Endothelial cell (in vitro differentiated cells): ENCODE measurements around the gene SHISA9. TPM values are rescaled to one million over a fixed set of nuclear protein-coding genes. Genes with fewer than 3 reads are reported as not detected.

ENCODE experiments used
- DNase-seq: peaks from one replicate; pipeline ENCODE4 v3.0.0; 2021; ENCODE audit warnings: low spot score
- H3K27ac Mint-ChIP-seq: one replicate; pipeline ENCODE4 v1.8.0; 2021; ENCODE audit warnings: mixed read lengths, inconsistent platforms; ENCODE audit not compliant: unreplicated experiment
- H3K27me3 Mint-ChIP-seq: one replicate; pipeline ENCODE4 v1.8.0; 2021; ENCODE audit warnings: mild to moderate bottlenecking, moderate library complexity, mixed read lengths, inconsistent platforms; ENCODE audit not compliant: unreplicated experiment
- H3K36me3 Mint-ChIP-seq: one replicate; pipeline ENCODE4 v1.8.0; 2021; ENCODE audit warnings: mild to moderate bottlenecking, low read depth, mixed read lengths, inconsistent platforms; ENCODE audit not compliant: unreplicated experiment
- H3K4me1 Mint-ChIP-seq: one replicate; pipeline ENCODE4 v1.8.0; 2021; ENCODE audit warnings: mild to moderate bottlenecking, mixed read lengths, inconsistent platforms; ENCODE audit not compliant: unreplicated experiment
- H3K4me3 Mint-ChIP-seq: one replicate; pipeline ENCODE4 v1.8.0; 2021; ENCODE audit warnings: mild to moderate bottlenecking, mixed read lengths, inconsistent platforms; ENCODE audit not compliant: unreplicated experiment
- H3K9me3 Mint-ChIP-seq: one replicate; pipeline ENCODE4 v1.8.0; 2021; ENCODE audit warnings: mixed read lengths, inconsistent platforms; ENCODE audit not compliant: unreplicated experiment
- CTCF ChIP-seq: fragments of 200-600 bp; sonication (generic); IDR thresholded peaks from one replicate; pipeline ENCODE4 v1.5.0; 2021; ENCODE audit warnings: antibody characterized with exemption; ENCODE audit not compliant: unreplicated experiment
- total RNA-seq: library from RNA; stranded (reverse); fragmentation: NEBNext Ultra II Directional; extraction: Animal tissue kit (Norgen Biotek cat#: 25700); gene quantifications from one replicate; pipeline ENCODE4 v1.2.1, GENCODE V29; 2021; ENCODE audit not compliant: unreplicated experiment

SHISA9 gene
- total RNA-seq, 1 donor from 2014 or later: 0.49 TPM

- TF ChIP-seq CTCF: no peak
- Mint-ChIP-seq H3K27me3 (peaks cover 4% of the 10 kb centered on the region), H3K4me1 (no peaks in the 10 kb centered on the region), H3K36me3 (no peaks in the 10 kb centered on the region), H3K27ac (no peak overlapping the region), H3K4me3 (no peak overlapping the region), H3K9me3 (no peaks in the 10 kb centered on the region)
- no peak for DNase-seq
Observed at GRCh38 chr16:13070268-13070667, 168.9 kb downstream of the SHISA9 start.

GRCh38 chr16:13076878-13077277 is 175.5 kb downstream of the SHISA9 start:
- H3K27me3 Mint-ChIP-seq: no peaks in the 10 kb centered on the region
- no peaks in the 10 kb centered on the region for H3K4me1 Mint-ChIP-seq
- no peaks in the 10 kb centered on the region for H3K9me3 Mint-ChIP-seq
- H3K36me3 Mint-ChIP-seq: no peaks in the 10 kb centered on the region
- no peak overlapping the region for H3K4me3 Mint-ChIP-seq
- H3K27ac Mint-ChIP-seq: no peak overlapping the region
- TF ChIP-seq CTCF: no peak
- no peak for DNase-seq

- Mint-ChIP-seq H3K4me3 (no peak overlapping the region), H3K36me3 (no peaks in the 10 kb centered on the region), H3K4me1 (no peaks in the 10 kb centered on the region), H3K27me3 (no peaks in the 10 kb centered on the region), H3K27ac (no peak overlapping the region), H3K9me3 (no peaks in the 10 kb centered on the region)
- no peak for TF ChIP-seq CTCF
- no peak for DNase-seq
Observed at GRCh38 chr16:13077816-13078215, 176.4 kb downstream of the SHISA9 start.

- Mint-ChIP-seq H3K36me3 (no peaks in the 10 kb centered on the region), H3K27ac (no peak overlapping the region), H3K4me1 (no peaks in the 10 kb centered on the region), H3K4me3 (no peak overlapping the region), H3K9me3 (no peaks in the 10 kb centered on the region), H3K27me3 (peaks cover 3% of the 10 kb centered on the region)
- TF ChIP-seq CTCF: no peak
- no peak for DNase-seq
Observed at GRCh38 chr16:13080531-13080930, 179.1 kb downstream of the SHISA9 start.

- no peaks in the 10 kb centered on the region for H3K9me3 Mint-ChIP-seq
- no peaks in the 10 kb centered on the region for H3K4me1 Mint-ChIP-seq
- H3K36me3 Mint-ChIP-seq: no peaks in the 10 kb centered on the region
- H3K27me3 Mint-ChIP-seq: peaks cover 3% of the 10 kb centered on the region
- no peak for DNase-seq
- no peak overlapping the region for H3K4me3 Mint-ChIP-seq
- no peak for TF ChIP-seq CTCF
- no peak overlapping the region for H3K27ac Mint-ChIP-seq
Observed at GRCh38 chr16:13081825-13082331, 180.5 kb downstream of the SHISA9 start.
